H1 (cell line): Measurements from ENCODE around the gene IL5RA. TPM values are rescaled to one million over a fixed set of nuclear protein-coding genes. Genes with fewer than 3 reads are reported as not detected.

ENCODE experiments used
- CTCF ChIA-PET: fragments of 300-600 bp; sonication (Branson Sonifier 250); formaldehyde crosslinking; loops from one replicate; lab custom pipeline; 2021; ENCODE audit not compliant: partially characterized antibody; lab: Charles Lee
- POLR2A ChIA-PET: fragments of 300-600 bp; sonication (Branson Sonifier 250); formaldehyde crosslinking; loops from one replicate; lab custom pipeline; 2021; ENCODE audit warnings: inconsistent platforms; ENCODE audit not compliant: partially characterized antibody; lab: Charles Lee
- DNase-seq, 2 experiments: peaks; one replicate each; pipeline versions ENCODE4 v3.0.0 to v3.0.0-alpha.2; 2010 to 2022; ENCODE audit warnings: low spot score in 2 of 2, low read depth in 1 of 2, mixed read lengths in 1 of 2
- FAIRE-seq: peaks from 2 replicates; lab custom pipeline; 2011; peaks lifted over from hg19 to GRCh38; lab: Jason Lieb, UNC
- H2AFZ ChIP-seq: 2 replicates; pipeline ENCODE4 v1.8.1; 2012; ENCODE audit warnings: low read length, inconsistent platforms
- H2AK5ac ChIP-seq: 2 replicates; pipeline ENCODE4 v1.6.1; 2013; ENCODE audit warnings: low read depth, low read length
- H2BK120ac ChIP-seq: replicated peaks from 2 replicates; pipeline ENCODE3; 2013; ENCODE audit warnings: low read depth, low read length, inconsistent platforms
- H2BK12ac ChIP-seq: 2 replicates; pipeline ENCODE4 v1.6.1; 2013; ENCODE audit warnings: low read depth, low read length
- H2BK15ac ChIP-seq: 2 replicates; pipeline ENCODE4 v1.6.1; 2013; ENCODE audit warnings: low read length
- H2BK20ac ChIP-seq: 2 replicates; pipeline ENCODE4 v1.6.1; 2013; ENCODE audit warnings: low read length
- H2BK5ac ChIP-seq: 2 replicates; pipeline ENCODE4 v1.6.1; 2013; ENCODE audit warnings: low read depth, low read length
- H3K14ac ChIP-seq: 2 replicates; pipeline ENCODE4 v1.6.1; 2013; ENCODE audit warnings: inconsistent platforms; ENCODE audit not compliant: insufficient read length
- H3K18ac ChIP-seq: 2 replicates; pipeline ENCODE4 v1.6.1; 2013; ENCODE audit warnings: low read length; ENCODE audit errors: extremely low read depth
- H3K23ac ChIP-seq: 2 replicates; pipeline ENCODE4 v1.6.1; 2013; ENCODE audit warnings: inconsistent platforms; ENCODE audit not compliant: insufficient read length
- H3K23me2 ChIP-seq: 2 replicates; pipeline ENCODE4 v1.6.1; 2013; ENCODE audit warnings: low read depth, low read length
- H3K27ac ChIP-seq: 2 replicates; pipeline ENCODE4 v1.6.1; 2011; ENCODE audit warnings: low read depth, low read length, inconsistent platforms
- H3K27me3 ChIP-seq, 4 experiments: replicated peaks in 1 of 4; 1 replicate in 1 of 4; 2 replicates in 3 of 4; pipeline versions ENCODE4 v1.6.1 to v1.8.1; 2011 to 2013; ENCODE audit warnings: low read length in 3 of 4, mild to moderate bottlenecking in 3 of 4, inconsistent platforms in 2 of 4, mixed read lengths in 2 of 4, moderate library complexity in 1 of 4; ENCODE audit not compliant: control insufficient read depth in 3 of 4, insufficient read depth in 3 of 4; ENCODE audit errors: extremely low read depth in 1 of 4
- H3K36me3 ChIP-seq, 4 experiments: 2 replicates each; pipeline versions ENCODE4 v1.6.1 to v1.8.1; 2011 to 2013; ENCODE audit warnings: mild to moderate bottlenecking in 4 of 4, low read length in 3 of 4, moderate library complexity in 2 of 4, control low read depth in 1 of 4, inconsistent platforms in 1 of 4; ENCODE audit not compliant: insufficient read depth in 4 of 4, control insufficient read depth in 2 of 4
- H3K4ac ChIP-seq: replicated peaks from 2 replicates; pipeline ENCODE3; 2013; ENCODE audit warnings: low read length, low read depth, mixed read lengths, inconsistent platforms; ENCODE audit not compliant: insufficient read length
- H3K4me1 ChIP-seq, 4 experiments: replicated peaks in 1 of 4; 1 replicate in 1 of 4; 2 replicates in 3 of 4; pipeline versions ENCODE4 v1.6.1 to v1.8.1; 2011 to 2013; ENCODE audit warnings: low read length in 3 of 4, inconsistent platforms in 2 of 4, mixed read lengths in 1 of 4; ENCODE audit not compliant: insufficient read depth in 4 of 4, control insufficient read depth in 3 of 4
- H3K4me2 ChIP-seq, 2 experiments: 2 replicates each; pipeline versions ENCODE4 v1.6.1 to v1.8.1; 2011 to 2013; ENCODE audit warnings: low read depth in 2 of 2, low read length in 2 of 2, control low read depth in 1 of 2, inconsistent platforms in 1 of 2, mild to moderate bottlenecking in 1 of 2; ENCODE audit not compliant: insufficient read depth in 1 of 2
- H3K4me3 ChIP-seq, 4 experiments: fragments of 200-600, 300-600 bp in 1 of 4; sonication (generic), shearing (Covaris generic), sonication (Bioruptor Twin) in 1 of 4; 2 replicates each; pipeline versions ENCODE4 v1.5.1 to v1.8.1; 2011 to 2016; ENCODE audit warnings: low read length in 4 of 4, low read depth in 3 of 4, control low read depth in 2 of 4, inconsistent platforms in 2 of 4, mild to moderate bottlenecking in 2 of 4, mixed read lengths in 1 of 4, moderate library complexity in 1 of 4; ENCODE audit not compliant: insufficient read depth in 2 of 4; ENCODE audit errors: extremely low read depth in 1 of 4
- H3K56ac ChIP-seq: replicated peaks from 2 replicates; pipeline ENCODE3; 2013; ENCODE audit warnings: low read depth, mild to moderate bottlenecking, mixed read lengths, low read length, inconsistent platforms; ENCODE audit not compliant: insufficient read length
- H3K79me1 ChIP-seq: 2 replicates; pipeline ENCODE4 v1.6.1; 2013; ENCODE audit warnings: low read depth, low read length, control low read depth
- H3K79me2 ChIP-seq, 2 experiments: 2 replicates each; pipeline versions ENCODE4 v1.6.1 to v1.8.1; 2012 to 2013; ENCODE audit warnings: low read length in 2 of 2, mild to moderate bottlenecking in 2 of 2, inconsistent platforms in 1 of 2; ENCODE audit not compliant: insufficient read depth in 2 of 2, control insufficient read depth in 1 of 2
- H3K9ac ChIP-seq, 4 experiments: replicated peaks in 1 of 4; 1 replicate in 1 of 4; 2 replicates in 3 of 4; pipeline versions ENCODE4 v1.6.1 to v1.8.1; 2011 to 2013; ENCODE audit warnings: low read depth in 3 of 4, low read length in 3 of 4, control low read depth in 2 of 4, mild to moderate bottlenecking in 2 of 4, moderate library complexity in 2 of 4, inconsistent platforms in 1 of 4; ENCODE audit errors: extremely low read depth in 1 of 4
- H3K9me3 ChIP-seq, 2 experiments: 2 replicates each; pipeline versions ENCODE4 v1.6.1 to v1.8.1; 2012 to 2013; ENCODE audit warnings: mild to moderate bottlenecking in 2 of 2, moderate library complexity in 2 of 2, control low read depth in 1 of 2, inconsistent platforms in 1 of 2, low read depth in 1 of 2, low read length in 1 of 2, mixed read lengths in 1 of 2; ENCODE audit not compliant: insufficient read depth in 2 of 2
- H4K20me1 ChIP-seq, 2 experiments: replicated peaks in 1 of 2; 2 replicates each; pipeline versions ENCODE3 to v1.8.1; 2011 to 2013; ENCODE audit warnings: inconsistent platforms in 2 of 2, low read length in 2 of 2, mild to moderate bottlenecking in 1 of 2; ENCODE audit not compliant: insufficient read depth in 2 of 2, control insufficient read depth in 1 of 2
- H4K5ac ChIP-seq: 2 replicates; pipeline ENCODE4 v1.6.1; 2013; ENCODE audit warnings: low read length, low read depth, mixed read lengths, inconsistent platforms; ENCODE audit not compliant: insufficient read length
- H4K8ac ChIP-seq: 2 replicates; pipeline ENCODE4 v1.8.0; 2013; ENCODE audit warnings: mild to moderate bottlenecking, moderate library complexity, low read length, inconsistent platforms; ENCODE audit not compliant: insufficient read depth; ENCODE audit errors: extremely low read depth
- H4K91ac ChIP-seq: replicated peaks from 2 replicates; pipeline ENCODE3; 2013; ENCODE audit warnings: low read length, mixed read lengths, inconsistent platforms; ENCODE audit not compliant: insufficient read length
- BACH1 ChIP-seq: IDR thresholded peaks from 2 replicates; pipeline ENCODE4 v1.6.1; 2012; ENCODE audit warnings: low read length, improper control_type of control experiment
- CEBPB ChIP-seq: IDR thresholded peaks from 2 replicates; pipeline ENCODE4 v1.6.1; 2012; ENCODE audit warnings: low read depth, low read length
- JUND ChIP-seq: IDR thresholded peaks from 2 replicates; pipeline ENCODE4 v1.6.1; 2011; ENCODE audit warnings: mild to moderate bottlenecking, improper control_type of control experiment, low read length
- whole genome bisulfite sequencing, 2 experiments: shearing (Covaris generic) in 1 of 2; methylation state at CpG; one replicate each; pipeline versions ENCODE4 v1.1.6 to v1.1.7; 2013 to 2015; ENCODE audit warnings: low lambda C conversion rate in 2 of 2, mixed read lengths in 2 of 2, inconsistent platforms in 1 of 2, low coverage in 1 of 2, missing lambda C conversion rate in 1 of 2; ENCODE audit not compliant: insufficient replicate concordance in 2 of 2, insufficient coverage in 1 of 2, insufficient read length in 1 of 2; ENCODE audit errors: extremely low coverage in 1 of 2, missing lambda C conversion rate in 1 of 2; 5-methylcytosine and 5-hydroxymethylcytosine counted together
- polyA plus RNA-seq, 7 experiments: library from polyadenylated mRNA; depleted of rRNA in 3 of 7; stranded (reverse) in 5 of 7; unstranded in 2 of 7; fragments of >200 nt in 5 of 7; fragments of 200-250 nt in 2 of 7; gene quantifications; 1 replicate in 5 of 7; 2 replicates in 1 of 7; 4 replicates in 1 of 7; pipeline versions ENCODE4 v1.2.1 to v1.2.3, GENCODE V29; 2011 to 2013; ENCODE audit warnings: missing spikeins in 2 of 7, mixed read lengths in 2 of 7
- total RNA-seq: library from RNA; stranded (reverse); fragmentation: NEBNext Ultra II Directional; extraction: Animal tissue kit (Norgen Biotek cat#: 25700); gene quantifications from 2 replicates; pipeline ENCODE4 v1.2.1, GENCODE V29; 2021

Gene IL5RA
- total and polyA plus RNA-seq, 2 of the 8 experiments (the other 6 are each of a cell fraction or from before 2014, with no cell fraction given) = not detected

GRCh38 chr3:3023111-3023745 lies 86.9 kb downstream of the IL5RA start:
- DNase-seq (no peak), FAIRE-seq (no peak)

More at GRCh38 chr3:3023111-3023745, 86.9 kb downstream of the IL5RA start:
- no peaks in the 10 kb centered on the region for H3K36me3 ChIP-seq
- H4K8ac ChIP-seq = no peak overlapping the region
- H2BK5ac ChIP-seq = no peak overlapping the region
- H3K27me3 ChIP-seq = no peaks in the 10 kb centered on the region
- H2BK20ac ChIP-seq = no peak overlapping the region
- H3K14ac ChIP-seq = no peak overlapping the region
- no peaks in the 10 kb centered on the region for H3K23me2 ChIP-seq
- no peak overlapping the region for H3K4me3 ChIP-seq
- no peak overlapping the region for H4K91ac ChIP-seq
- TF ChIP-seq CEBPB (no peak), BACH1 (peak; percentile 58; the same call in 1 of the 2 replicates), JUND (no peak)
- no peak overlapping the region for H2BK15ac ChIP-seq
- H2BK12ac ChIP-seq = no peak overlapping the region
- no peak overlapping the region for H3K18ac ChIP-seq
- POLR2A ChIA-PET = no interaction called here
- H3K23ac ChIP-seq = no peak overlapping the region
- no peaks in the 10 kb centered on the region for H3K79me2 ChIP-seq
- WGBS, 2 experiments = 86% methylated on average over 7 of the region's 7 CpGs; no CpG with 5 or more reads in 1 of the 2 experiments
- CTCF ChIA-PET = interaction anchor here (1.1 kb wide), 1 partner anchor 9 kb away, joined by 3 read pairs; no protein-coding TSS in a partner anchor
- H3K79me1 ChIP-seq = no peaks in the 10 kb centered on the region
- H2AK5ac ChIP-seq = no peak overlapping the region
- H3K9ac ChIP-seq = no peak overlapping the region
- H3K56ac ChIP-seq = no peak overlapping the region
- no peak overlapping the region for H3K4ac ChIP-seq
- H2AFZ ChIP-seq = 0 out of 2 replicates have a peak overlapping the region, but pooled peaks have one; percentile 4
- no peak overlapping the region for H4K5ac ChIP-seq
- no peak overlapping the region for H3K27ac ChIP-seq
- no peak overlapping the region for H2BK120ac ChIP-seq
- H3K4me1 ChIP-seq = peaks cover 0 to 8% (median 5%) of the 10 kb centered on the region in 4 experiments; a peak in 5 of 7 replicates
- no peak overlapping the region for H3K4me2 ChIP-seq
- no peaks in the 10 kb centered on the region for H4K20me1 ChIP-seq
- H3K9me3 ChIP-seq = no peaks in the 10 kb centered on the region
